ENCODE measurements around the gene HES3.

DNA sequence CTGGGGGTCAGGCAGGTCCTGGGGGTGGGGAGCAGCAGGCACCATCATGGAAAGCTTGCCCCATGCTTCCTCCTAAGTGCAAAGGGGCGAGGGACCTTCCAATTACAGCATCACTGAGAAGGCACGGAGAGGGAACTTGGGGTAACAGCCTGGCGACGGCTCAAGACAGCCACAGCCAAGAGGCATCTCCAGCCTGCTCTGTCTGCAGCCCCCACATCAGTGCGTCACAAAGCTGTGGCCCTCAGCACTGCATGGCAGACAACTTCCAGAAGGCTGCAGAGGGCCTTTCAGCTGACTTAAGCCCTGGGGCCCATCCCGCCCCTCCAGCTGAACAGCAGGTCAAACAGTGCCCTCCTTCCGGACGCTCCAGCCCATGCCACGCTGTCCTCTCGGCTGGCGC is 30.1 kb downstream of the HES3 start:
- no peak for TF ChIP-seq EZH2 (IDR thresholded peaks at IDR 0.05; ENCODE audit: borderline replicate concordance, insufficient read depth, low read depth, low read length, poor library complexity, severe bottlenecking)
- TF ChIP-seq, protein P1, sequence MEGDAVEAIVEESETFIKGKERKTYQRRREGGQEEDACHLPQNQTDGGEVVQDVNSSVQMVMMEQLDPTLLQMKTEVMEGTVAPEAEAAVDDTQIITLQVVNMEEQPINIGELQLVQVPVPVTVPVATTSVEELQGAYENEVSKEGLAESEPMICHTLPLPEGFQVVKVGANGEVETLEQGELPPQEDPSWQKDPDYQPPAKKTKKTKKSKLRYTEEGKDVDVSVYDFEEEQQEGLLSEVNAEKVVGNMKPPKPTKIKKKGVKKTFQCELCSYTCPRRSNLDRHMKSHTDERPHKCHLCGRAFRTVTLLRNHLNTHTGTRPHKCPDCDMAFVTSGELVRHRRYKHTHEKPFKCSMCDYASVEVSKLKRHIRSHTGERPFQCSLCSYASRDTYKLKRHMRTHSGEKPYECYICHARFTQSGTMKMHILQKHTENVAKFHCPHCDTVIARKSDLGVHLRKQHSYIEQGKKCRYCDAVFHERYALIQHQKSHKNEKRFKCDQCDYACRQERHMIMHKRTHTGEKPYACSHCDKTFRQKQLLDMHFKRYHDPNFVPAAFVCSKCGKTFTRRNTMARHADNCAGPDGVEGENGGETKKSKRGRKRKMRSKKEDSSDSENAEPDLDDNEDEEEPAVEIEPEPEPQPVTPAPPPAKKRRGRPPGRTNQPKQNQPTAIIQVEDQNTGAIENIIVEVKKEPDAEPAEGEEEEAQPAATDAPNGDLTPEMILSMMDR (IDR thresholded peaks at IDR 0.05), result no peak
